CD14-positive monocyte (primary cell): ENCODE measurements around the gene MEPCE. TPM values are rescaled to one million over a fixed set of nuclear protein-coding genes. Genes with fewer than 3 reads are reported as not detected.

Experiments
- DNase-seq, 3 donors: peaks; one replicate each; pipeline ENCODE4 v3.0.0-alpha.2; 2011 to 2022
- H2AFZ ChIP-seq: 2 replicates; pipeline ENCODE4 v1.6.0; 2012; ENCODE audit warnings: mild to moderate bottlenecking, low read depth, low read length, inconsistent platforms; ENCODE audit not compliant: insufficient read depth, poor library complexity, severe bottlenecking
- H3K27ac ChIP-seq, 2 donors: 1 replicate in 1 of 2; 2 replicates in 1 of 2; pipeline ENCODE4 v1.5.1; 2012 to 2013; ENCODE audit warnings: low read length in 2 of 2, control low read depth in 1 of 2, inconsistent platforms in 1 of 2, low read depth in 1 of 2, mild to moderate bottlenecking in 1 of 2
- H3K27me3 ChIP-seq, 2 donors: one replicate each; pipeline versions ENCODE4 v1.6.0 to v1.6.1; 2011 to 2013; ENCODE audit warnings: low read length in 2 of 2; ENCODE audit not compliant: control insufficient read depth in 2 of 2, insufficient read depth in 2 of 2
- H3K36me3 ChIP-seq, 2 donors: replicated peaks in 1 of 2; 1 replicate in 1 of 2; 2 replicates in 1 of 2; pipeline versions ENCODE4 v1.5.1 to v1.6.1; 2012 to 2013; ENCODE audit warnings: low read length in 2 of 2, control low read depth in 1 of 2, inconsistent platforms in 1 of 2, mild to moderate bottlenecking in 1 of 2; ENCODE audit not compliant: insufficient read depth in 2 of 2, control insufficient read depth in 1 of 2
- H3K4me1 ChIP-seq, 2 donors: 1 replicate in 1 of 2; 2 replicates in 1 of 2; pipeline versions ENCODE4 v1.5.1 to v1.6.1; 2012 to 2013; ENCODE audit warnings: low read length in 2 of 2, control low read depth in 1 of 2, inconsistent platforms in 1 of 2, mild to moderate bottlenecking in 1 of 2, moderate library complexity in 1 of 2; ENCODE audit not compliant: insufficient read depth in 2 of 2, control insufficient read depth in 1 of 2
- H3K4me2 ChIP-seq: replicated peaks from 2 replicates; pipeline ENCODE3; 2012; ENCODE audit warnings: low read length, moderate library complexity, mild to moderate bottlenecking; ENCODE audit not compliant: poor library complexity, severe bottlenecking; ENCODE audit errors: extremely low read depth
- H3K4me3 ChIP-seq, 3 experiments: fragments of 200-600 bp in 1 of 3; sonication (generic) in 1 of 3; replicated peaks in 1 of 3; 1 replicate in 2 of 3; 2 replicates in 1 of 3; pipeline ENCODE4 v1.5.1; 2011 to 2013; ENCODE audit warnings: low read length in 3 of 3, mild to moderate bottlenecking in 3 of 3, control low read depth in 2 of 3, low read depth in 2 of 3, inconsistent platforms in 1 of 3, moderate library complexity in 1 of 3
- H3K79me2 ChIP-seq: 2 replicates; pipeline ENCODE4 v1.6.0; 2012; ENCODE audit warnings: mild to moderate bottlenecking, control low read depth, inconsistent platforms, low read length, moderate library complexity; ENCODE audit not compliant: insufficient read depth
- H3K9ac ChIP-seq: 2 replicates; pipeline ENCODE4 v1.6.0; 2017; ENCODE audit warnings: low read length, mild to moderate bottlenecking; ENCODE audit not compliant: insufficient read depth, poor library complexity, severe bottlenecking
- H3K9me3 ChIP-seq, 2 donors: replicated peaks in 1 of 2; 1 replicate in 1 of 2; 2 replicates in 1 of 2; pipeline versions ENCODE4 v1.5.1 to v1.6.1; 2012 to 2013; ENCODE audit warnings: low read length in 2 of 2, control low read depth in 1 of 2; ENCODE audit not compliant: control insufficient read depth in 1 of 2, insufficient read depth in 1 of 2
- H4K20me1 ChIP-seq: 2 replicates; pipeline ENCODE4 v1.6.0; 2012; ENCODE audit warnings: mild to moderate bottlenecking, low read length, control low read depth, moderate library complexity; ENCODE audit not compliant: insufficient read depth
- H3K27ac Mint-ChIP-seq, 7 donors: one replicate each; pipeline ENCODE4 v1.8.0; 2020; ENCODE audit warnings: mild to moderate bottlenecking in 7 of 7, mixed read lengths in 7 of 7, moderate library complexity in 6 of 7, inconsistent platforms in 2 of 7
- H3K27me3 Mint-ChIP-seq, 3 donors: one replicate each; pipeline ENCODE4 v1.8.0; 2021 to 2022; ENCODE audit warnings: low read depth in 3 of 3, mild to moderate bottlenecking in 3 of 3, mixed read lengths in 3 of 3, moderate library complexity in 3 of 3, inconsistent platforms in 1 of 3
- H3K36me3 Mint-ChIP-seq, 2 donors: one replicate each; pipeline ENCODE4 v1.8.0; 2020; ENCODE audit warnings: mixed read lengths in 2 of 2, inconsistent platforms in 1 of 2, mild to moderate bottlenecking in 1 of 2
- H3K4me1 Mint-ChIP-seq: one replicate; pipeline ENCODE4 v1.8.0; 2020; ENCODE audit warnings: mild to moderate bottlenecking, mixed read lengths
- H3K4me3 Mint-ChIP-seq, 2 donors: one replicate each; pipeline ENCODE4 v1.8.0; 2020; ENCODE audit warnings: mild to moderate bottlenecking in 2 of 2, mixed read lengths in 2 of 2, moderate library complexity in 1 of 2
- H3K9me3 Mint-ChIP-seq, 7 donors: one replicate each; pipeline ENCODE4 v1.8.0; 2020 to 2022; ENCODE audit warnings: mixed read lengths in 7 of 7, mild to moderate bottlenecking in 6 of 7, moderate library complexity in 6 of 7, inconsistent platforms in 2 of 7
- WGBS: methylation state at CpG from one replicate; pipeline ENCODE4 v1.1.5; 2013; ENCODE audit warnings: missing lambda C conversion rate; ENCODE audit not compliant: insufficient coverage; 5-methylcytosine and 5-hydroxymethylcytosine counted together
- intact Hi-C, 2 donors: fragments of 100-400 bp; cut with micrococcal nuclease; formaldehyde crosslinking; loops; one replicate each; pipeline versions ENCODE4 v1.15.0 to v1.15.1; 2023
- polyA plus RNA-seq, 3 donors: library from polyadenylated mRNA; depleted of rRNA in 1 of 3; unstranded in 2 of 3; stranded (reverse) in 1 of 3; fragments of 300-500 nt in 2 of 3; fragments of >200 nt in 1 of 3; fragmentation: Illumina TruSeq in 2 of 3; gene quantifications; 1 replicate in 2 of 3; 2 replicates in 1 of 3; pipeline ENCODE4 v1.2.3, GENCODE V29; 2012 to 2021
- TF ChIP-seq, protein P1 (sequence below): fragments of 200-600 bp; IDR thresholded peaks from one replicate; pipeline ENCODE4 v1.8.0; 2022; ENCODE audit warnings: antibody characterized with exemption, mild to moderate bottlenecking

MEPCE gene
- polyA plus RNA-seq, 3 donors, result 2.9 to 43.2 (median 3.3) TPM

DNA sequence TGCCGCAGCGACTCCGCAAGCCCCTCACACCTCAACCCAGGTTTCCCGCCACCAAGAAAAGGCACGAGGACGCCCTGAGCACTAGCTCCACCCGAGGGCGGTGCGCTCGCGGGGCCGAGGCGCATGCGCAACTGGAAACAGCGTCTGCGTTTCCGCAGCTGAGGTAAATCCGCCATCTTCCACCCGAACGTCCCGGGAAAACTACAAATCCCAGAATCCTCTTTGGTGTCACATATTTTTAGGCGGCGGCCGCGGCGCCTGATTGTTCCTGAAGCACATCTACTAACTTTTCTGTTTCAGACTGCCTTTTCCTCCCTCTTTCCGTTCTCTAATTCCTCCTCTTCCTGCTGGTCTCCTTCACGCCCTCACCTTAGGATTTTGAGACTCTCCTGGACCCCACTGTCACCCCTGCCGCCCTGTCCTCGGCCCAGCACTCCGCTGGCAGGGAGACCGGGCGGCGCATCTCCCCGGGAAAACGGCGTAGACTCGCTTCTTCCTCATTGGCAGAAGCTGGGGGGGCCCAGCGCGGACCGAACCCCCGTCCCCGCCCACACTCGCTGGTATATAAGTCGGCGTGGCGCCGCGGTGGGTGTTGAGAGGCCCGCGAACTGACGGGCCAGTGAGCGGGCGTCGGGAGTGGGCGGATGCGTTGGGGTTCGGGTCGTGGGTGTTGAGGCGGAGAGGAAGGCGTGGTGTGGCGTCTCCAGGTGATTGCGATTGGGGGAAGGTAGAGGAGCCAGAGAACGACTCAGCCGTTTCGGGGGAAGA, 1.2 kb upstream of the MEPCE start, which contains the start of gene ZCWPW1:
Gene ZCWPW1 (minus strand): TSS at position 505 of the 768 bp plus-strand sequence. CDS start 8,054 bp downstream, outside the sequence.
- Mint-ChIP-seq H3K36me3 (peaks cover 22 to 29% of the 10 kb centered on the region in 2 donors), H3K9me3 (peaks cover 0 to 2% (median 0%) of the 10 kb centered on the region in 7 donors), H3K27me3 (peaks cover 1 to 6% (median 1%) of the 10 kb centered on the region in 3 donors), H3K4me3 (peak within 1 kb of the TSS; percentile 96 to 99), H3K27ac (peak within 1 kb of the TSS; percentile 99 to 100 (median 100)), H3K4me1 (peaks cover 29% of the 10 kb centered on the region)
- peak; percentile 91 to 97 (median 95) for DNase-seq
- TF ChIP-seq, protein P1, sequence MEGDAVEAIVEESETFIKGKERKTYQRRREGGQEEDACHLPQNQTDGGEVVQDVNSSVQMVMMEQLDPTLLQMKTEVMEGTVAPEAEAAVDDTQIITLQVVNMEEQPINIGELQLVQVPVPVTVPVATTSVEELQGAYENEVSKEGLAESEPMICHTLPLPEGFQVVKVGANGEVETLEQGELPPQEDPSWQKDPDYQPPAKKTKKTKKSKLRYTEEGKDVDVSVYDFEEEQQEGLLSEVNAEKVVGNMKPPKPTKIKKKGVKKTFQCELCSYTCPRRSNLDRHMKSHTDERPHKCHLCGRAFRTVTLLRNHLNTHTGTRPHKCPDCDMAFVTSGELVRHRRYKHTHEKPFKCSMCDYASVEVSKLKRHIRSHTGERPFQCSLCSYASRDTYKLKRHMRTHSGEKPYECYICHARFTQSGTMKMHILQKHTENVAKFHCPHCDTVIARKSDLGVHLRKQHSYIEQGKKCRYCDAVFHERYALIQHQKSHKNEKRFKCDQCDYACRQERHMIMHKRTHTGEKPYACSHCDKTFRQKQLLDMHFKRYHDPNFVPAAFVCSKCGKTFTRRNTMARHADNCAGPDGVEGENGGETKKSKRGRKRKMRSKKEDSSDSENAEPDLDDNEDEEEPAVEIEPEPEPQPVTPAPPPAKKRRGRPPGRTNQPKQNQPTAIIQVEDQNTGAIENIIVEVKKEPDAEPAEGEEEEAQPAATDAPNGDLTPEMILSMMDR, result no peak
- peaks cover 39% of the 10 kb centered on the region for H3K79me2 ChIP-seq
- H3K36me3 ChIP-seq, result peaks cover 12% of the 10 kb centered on the region in 2 donors
- no peaks in the 10 kb centered on the region for H3K27me3 ChIP-seq
- peaks cover 6% of the 10 kb centered on the region for H4K20me1 ChIP-seq
- intact Hi-C loops, result loop anchor here in 1 of 2 donors (2.0 kb wide), 1 partner anchor 16 kb away; no protein-coding TSS in a partner anchor
- H3K4me1 ChIP-seq, result peaks cover 23 to 31% of the 10 kb centered on the region in 2 donors
- H3K27ac ChIP-seq, result peak within 1 kb of the TSS; percentile 99 to 100
- peak within 1 kb of the TSS; percentile 48 for H2AFZ ChIP-seq
- WGBS, result under 1% methylated on average over 59 of the region's 66 CpGs
- peak within 1 kb of the TSS; percentile 87 for H3K9ac ChIP-seq
- no peaks in the 10 kb centered on the region for H3K9me3 ChIP-seq
- peak within 1 kb of the TSS; percentile 86 for H3K4me2 ChIP-seq
- peak within 1 kb of the TSS; percentile 77 to 93 (median 80) for H3K4me3 ChIP-seq

DNA sequence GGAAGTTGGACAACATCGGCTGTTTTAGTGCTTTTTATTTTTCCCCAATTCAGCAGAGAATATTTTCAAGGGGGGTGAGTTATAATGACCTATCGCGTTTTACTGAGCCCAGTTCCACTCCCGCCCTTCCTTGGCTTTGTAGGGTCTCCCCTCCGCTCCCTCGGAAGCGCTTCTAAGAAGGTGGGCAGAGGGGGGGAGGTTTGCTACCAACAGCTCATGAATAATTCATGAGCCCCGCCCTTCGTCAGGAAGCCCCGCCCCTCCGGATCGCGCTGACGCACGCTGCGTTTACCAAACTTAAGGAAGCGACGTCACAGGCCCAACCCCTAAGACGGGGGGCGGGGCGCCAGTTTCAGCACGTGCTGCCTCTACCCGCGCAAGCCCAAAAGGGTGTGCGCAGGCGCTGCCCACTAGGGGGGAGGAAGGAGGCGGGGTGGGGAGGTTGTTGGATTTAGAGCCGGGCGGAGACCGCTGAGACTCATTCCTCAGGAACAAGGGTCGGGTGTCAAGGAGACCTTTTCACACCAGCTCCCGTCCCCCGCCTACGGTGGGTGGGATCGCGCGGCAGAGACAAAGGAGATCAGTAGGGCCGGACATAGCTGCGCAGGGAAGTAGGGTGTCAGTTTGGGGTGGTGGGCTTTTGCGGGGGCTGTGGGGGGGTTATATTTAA, 529 bp upstream of the MEPCE start:
- WGBS, result under 1% methylated on average over 29 of the region's 40 CpGs
- intact Hi-C loops, result loop anchor here in 1 of 2 donors (2.0 kb wide), 1 partner anchor 16 kb away; no protein-coding TSS in a partner anchor

More for the DNA sequence above, 529 bp upstream of the MEPCE start:
- peaks cover 23 to 34% of the 10 kb centered on the region in 2 donors for H3K4me1 ChIP-seq
- H3K4me2 ChIP-seq, result peak overlapping the region; percentile 86
- Mint-ChIP-seq H3K36me3 (peaks cover 24 to 29% of the 10 kb centered on the region in 2 donors), H3K9me3 (peaks cover 0 to 2% (median 0%) of the 10 kb centered on the region in 7 donors), H3K27ac (peak overlapping the region; percentile 99 to 100 (median 100)), H3K4me3 (peak overlapping the region; percentile 96 to 99), H3K27me3 (peaks cover 1 to 6% (median 1%) of the 10 kb centered on the region in 3 donors), H3K4me1 (peaks cover 31% of the 10 kb centered on the region)
- H3K36me3 ChIP-seq, result peaks cover 17 to 18% of the 10 kb centered on the region in 2 donors
- H3K4me3 ChIP-seq, result peak overlapping the region; percentile 77 to 93 (median 80)
- peaks cover 47% of the 10 kb centered on the region for H3K79me2 ChIP-seq
- TF ChIP-seq, protein P1, result no peak
- no peaks in the 10 kb centered on the region for H3K27me3 ChIP-seq
- H3K9me3 ChIP-seq, result no peaks in the 10 kb centered on the region
- H2AFZ ChIP-seq, result peak overlapping the region; percentile 48
- H3K9ac ChIP-seq, result peak overlapping the region; percentile 87
- peak; percentile 99 to 100 (median 100) for DNase-seq
- peak overlapping the region; percentile 99 to 100 for H3K27ac ChIP-seq
- H4K20me1 ChIP-seq, result peaks cover 6% of the 10 kb centered on the region
